ENCODE results near the gene FKBP5.

GRCh38 chr6:35557239-35557638, 131.5 kb downstream of the FKBP5 start:
- no peak for TF ChIP-seq CTCF (IDR thresholded peaks at IDR 0.05 in 2 of 3, conservative IDR thresholded peaks at IDR 0.05 in 1 of 3; ENCODE audit: insufficient read depth in 2 of 3, low read depth in 1 of 3, low read length in 3 of 3)
- TF ChIP-seq ZC3H11A (IDR thresholded peaks at IDR 0.05; ENCODE audit: low read depth, low read length): no peak
- no peak for TF ChIP-seq CAMTA2 (CRISPR knock-in tag; conservative IDR thresholded peaks at IDR 0.05)
